GM19452 (cell line): Measurements from ENCODE around the gene PFKL.
"Not testable (repeated sequence)": the region's sequence is repeated elsewhere in the genome, so short reads cannot be mapped to it uniquely, and the experiment has no call there.

ENCODE experiments used
- ATAC-seq: cut with Tn5 transposase; IDR thresholded peaks from one replicate; pipeline ENCODE4 v1.9.1; 2021; ENCODE audit not compliant: unreplicated experiment

The PFKL gene

DNA sequence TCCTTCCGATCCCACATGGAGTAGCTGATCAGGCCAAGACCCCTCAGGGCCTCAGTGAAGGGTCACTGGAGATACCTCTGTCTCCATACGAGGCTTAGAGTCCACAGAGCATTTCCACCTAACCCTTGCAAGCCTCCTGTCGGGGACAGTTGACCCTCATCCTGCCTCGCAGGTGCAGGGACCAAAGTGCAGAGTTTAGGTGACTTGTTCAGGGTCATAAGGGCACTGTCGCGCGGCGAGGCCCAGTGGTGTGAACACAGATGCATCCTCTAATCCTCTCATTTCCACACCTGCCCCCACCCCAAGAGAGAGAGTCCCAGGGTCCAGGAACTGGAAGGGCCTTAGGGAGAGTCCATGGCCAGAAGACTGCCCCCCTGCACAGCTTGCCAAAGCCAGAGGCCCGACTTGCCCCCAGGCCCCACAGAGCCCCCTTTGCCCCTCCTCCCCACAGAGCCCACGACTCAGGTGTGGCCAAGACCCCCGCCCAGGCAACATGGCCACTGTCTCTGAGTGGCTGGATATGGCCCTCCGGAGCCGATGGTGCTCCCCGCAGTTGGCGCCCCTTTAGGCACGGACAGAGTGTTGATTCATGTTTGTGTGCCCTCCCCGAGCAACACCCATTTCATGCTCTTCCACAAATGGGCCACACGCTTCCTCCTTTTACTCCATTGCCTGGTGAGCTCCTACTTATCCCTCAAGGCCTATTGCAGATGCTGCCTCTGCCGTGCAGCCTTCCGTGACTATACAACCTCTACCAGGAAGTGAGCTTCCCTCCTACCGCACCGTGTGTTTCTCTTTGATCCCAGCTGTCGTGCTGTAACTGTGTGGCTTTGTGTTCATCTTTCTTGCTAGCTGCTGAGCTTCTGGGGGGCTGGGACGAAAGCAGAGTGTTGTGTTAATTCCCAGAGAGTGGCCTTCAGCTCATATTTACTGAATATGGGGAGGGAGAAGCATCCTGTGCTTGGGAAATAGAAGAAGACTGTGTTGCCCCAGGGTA lies 55.2 kb downstream of the PFKL start:
- ATAC-seq, result no peak

DNA sequence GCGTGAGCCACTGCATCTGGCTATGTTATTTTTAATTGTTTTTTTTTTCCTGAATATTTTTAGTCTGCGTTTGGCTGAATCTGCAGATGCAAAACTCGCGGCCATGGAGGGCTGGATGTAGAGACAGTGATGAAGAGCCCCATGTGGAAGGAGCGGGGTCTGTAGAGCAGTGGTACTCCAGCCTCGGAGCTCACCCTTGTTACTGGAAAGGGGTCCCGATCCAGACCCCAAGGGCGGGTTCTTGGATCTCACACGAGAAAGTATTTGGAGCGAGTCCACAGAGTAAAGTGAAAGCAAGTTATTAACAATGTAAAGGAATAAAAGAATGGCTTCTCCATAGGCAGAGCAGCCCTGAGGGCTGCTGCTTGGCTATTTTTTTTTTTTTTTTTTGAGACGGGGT lies 56.3 kb downstream of the PFKL start:
- ATAC-seq, result no peak

- ATAC-seq, result no peak
Measured at GRCh38 chr21:44356636-44357035, 56.8 kb downstream of the PFKL start.

- no peak for ATAC-seq
Measured at GRCh38 chr21:44357064-44357837, 57.4 kb downstream of the PFKL start.

DNA sequence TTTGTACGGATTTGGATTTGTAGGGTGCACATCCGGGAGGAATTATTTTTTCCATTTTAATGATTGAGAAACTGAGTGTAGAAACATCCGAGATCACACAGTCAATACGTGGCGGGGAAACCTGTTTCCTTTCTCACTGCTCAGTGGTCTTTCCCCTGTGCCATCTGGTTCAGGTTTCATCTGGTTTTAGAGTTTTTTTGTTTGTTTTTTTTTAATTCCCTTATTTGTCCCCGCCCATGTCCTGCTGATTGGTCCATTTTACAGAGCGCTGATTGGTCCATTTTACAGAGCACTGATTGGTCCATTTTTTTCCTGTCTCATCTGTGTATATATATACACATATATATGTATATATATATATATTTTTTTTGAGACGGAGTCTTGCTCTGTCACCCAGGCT lies 59.5 kb downstream of the PFKL start:
- ATAC-seq, result no peak

DNA sequence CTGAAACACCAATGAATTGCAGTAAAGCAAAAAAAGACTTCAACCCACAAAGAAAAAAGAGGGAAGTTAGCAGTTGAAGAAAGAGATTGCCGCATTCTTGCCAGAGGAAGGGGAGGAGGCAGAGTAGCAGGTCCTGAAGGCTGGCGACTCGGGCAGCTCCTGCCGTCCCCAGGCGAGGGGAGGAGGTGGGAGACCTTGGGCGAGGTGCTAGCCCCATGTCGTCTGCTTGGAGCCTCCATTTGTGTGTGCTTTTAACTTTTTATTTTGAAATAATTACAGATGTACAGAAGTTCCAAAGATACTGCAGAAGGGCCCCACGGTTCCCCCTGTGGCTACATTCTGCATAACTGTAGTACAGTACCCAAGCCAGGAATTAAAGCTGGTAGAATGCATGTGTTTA lies 60.3 kb downstream of the PFKL start:
- no peak for ATAC-seq

GRCh38 chr21:44361903-44362302 lies 62.0 kb downstream of the PFKL start:
- not testable (repeated sequence) for ATAC-seq

DNA sequence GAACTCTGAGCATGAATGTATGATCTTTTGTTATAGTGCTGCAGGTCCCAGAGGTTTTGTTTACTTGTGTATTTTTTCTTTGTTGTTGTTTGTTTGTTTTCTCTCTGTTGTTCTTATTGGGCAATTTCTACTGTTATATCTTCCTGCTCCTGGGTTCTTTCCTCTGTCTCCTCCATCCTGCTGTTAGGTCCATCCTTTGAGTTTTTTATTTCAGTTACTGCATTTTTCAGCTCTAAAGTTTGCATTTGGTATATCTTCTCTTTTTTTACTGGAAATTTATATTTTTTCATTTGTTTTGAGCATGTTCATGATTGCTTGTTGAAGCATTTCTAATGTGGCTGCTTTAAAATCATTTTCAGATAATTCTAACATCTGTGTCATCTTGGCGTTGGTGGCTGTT lies 63.4 kb downstream of the PFKL start:
- no peak for ATAC-seq

- no peak for ATAC-seq
Measured at GRCh38 chr21:44364151-44365053, 64.5 kb downstream of the PFKL start.

- ATAC-seq, result no peak
Measured at GRCh38 chr21:44365251-44365966, 65.6 kb downstream of the PFKL start.

GRCh38 chr21:44365967-44366585 lies 66.2 kb downstream of the PFKL start:
- ATAC-seq, result no peak

GRCh38 chr21:44366586-44367211 lies 66.8 kb downstream of the PFKL start:
- ATAC-seq, result no peak

- ATAC-seq, result no peak
Measured at GRCh38 chr21:44368711-44369446, 69.0 kb downstream of the PFKL start.

GRCh38 chr21:44370027-44370735 lies 70.3 kb downstream of the PFKL start:
- ATAC-seq, result no peak

DNA sequence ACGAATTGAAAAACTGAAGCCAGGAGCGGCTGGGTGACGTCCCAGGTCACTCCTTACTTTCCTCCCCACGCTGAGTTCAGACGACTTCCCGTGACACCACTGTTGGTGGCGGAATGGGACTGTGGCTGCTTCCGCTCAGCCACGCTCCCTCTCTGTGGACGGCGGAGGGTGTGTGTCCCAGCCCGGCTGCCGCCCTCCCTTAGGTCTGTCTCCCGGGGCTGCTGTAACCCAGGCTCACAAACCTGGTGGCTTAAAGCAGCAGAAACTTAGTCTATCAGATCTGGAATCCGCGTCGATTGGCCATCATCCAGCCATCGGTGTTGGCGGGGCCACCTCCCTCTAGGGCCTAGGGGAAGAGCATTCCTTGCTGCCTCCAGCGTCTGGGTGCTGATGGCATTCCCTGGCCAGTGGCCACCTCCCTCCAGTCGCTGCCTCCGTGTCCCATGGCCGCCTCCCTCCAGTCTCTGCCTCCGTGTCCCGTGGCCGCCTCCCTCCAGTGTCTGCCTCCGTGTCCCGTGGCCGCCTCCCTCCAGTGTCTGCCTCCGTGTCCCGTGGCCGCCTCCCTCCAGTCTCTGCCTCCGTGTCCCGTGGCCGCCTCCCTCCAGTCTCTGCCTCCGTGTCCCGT lies 71.0 kb downstream of the PFKL start:
- ATAC-seq, result no peak

GRCh38 chr21:44371596-44371995 lies 71.7 kb downstream of the PFKL start:
- no peak for ATAC-seq

- ATAC-seq, result no peak
Measured at GRCh38 chr21:44372616-44373015, 72.8 kb downstream of the PFKL start.
